SU-DHL-6 (cell line): ENCODE data around the gene FBXO44.

ENCODE experiments used
- CTCF ChIP-seq: fragments of 200-600 bp; sonication (generic); IDR thresholded peaks from one replicate; pipeline ENCODE4 v1.5.1; 2017; ENCODE audit warnings: antibody characterized with exemption, mild to moderate bottlenecking, low read length, moderate library complexity; ENCODE audit not compliant: insufficient read depth, poor library complexity, severe bottlenecking
- EZH2phosphoT487 ChIP-seq: fragments of 200-600 bp; sonication (generic), shearing (Covaris generic); conservative IDR thresholded peaks from 2 replicates; pipeline ENCODE4 v1.6.1; 2018; ENCODE audit warnings: mild to moderate bottlenecking, antibody characterized with exemption, low read length, moderate library complexity, mixed read lengths

- no peak for TF ChIP-seq CTCF
- TF ChIP-seq EZH2phosphoT487 = no peak
Observed at GRCh38 chr1:11658542-11658941, 3.9 kb downstream of the FBXO44 start.
